Stimulated activated CD8-positive, alpha-beta memory T cell treated with anti-CD3 and anti-CD28 coated beads, Interleukin-12 subunit alpha, Interleukin-12 subunit beta, amount 100 ng/mL, for 24 hours (primary cell): ENCODE results near the gene SHLD1.

ENCODE experiments used
- DNase-seq: peaks from one replicate; pipeline ENCODE4 v3.0.0-alpha.2; 2020; ENCODE audit errors: extremely low read depth

SHLD1 gene

GRCh38 chr20:5893052-5893451 lies 142.9 kb downstream of the SHLD1 start:
- DNase-seq: no peak

- DNase-seq: no peak
These were observed 143.4 kb downstream of the SHLD1 start for GRCh38 chr20:5893621-5894020.

GRCh38 chr20:5895626-5896025 lies 145.4 kb downstream of the SHLD1 start:
- no peak for DNase-seq

GRCh38 chr20:5899444-5899843 lies 149.2 kb downstream of the SHLD1 start:
- no peak for DNase-seq

GRCh38 chr20:5900908-5901307 lies 150.7 kb downstream of the SHLD1 start:
- DNase-seq: no peak

GRCh38 chr20:5908981-5909380 lies 158.8 kb downstream of the SHLD1 start:
- no peak for DNase-seq

- no peak for DNase-seq
These were observed 160.0 kb downstream of the SHLD1 start for GRCh38 chr20:5910186-5910585.

GRCh38 chr20:5913166-5913565 lies 163.0 kb downstream of the SHLD1 start:
- DNase-seq: no peak
